SK-N-SH (cell line): Measurements from ENCODE around the gene CASKIN1. TPM values are rescaled to one million over a fixed set of nuclear protein-coding genes. Genes with fewer than 3 reads are reported as not detected.
A peak's percentile ranks its signal among the peaks of the same experiment; 100 is the strongest.

Experiments
- CTCF ChIA-PET: fragments of 300-600, 350-600 bp; formaldehyde crosslinking; extraction: SDS; loops from one replicate; lab custom pipeline; 2021; lab: Yijun Ruan, JAX
- POLR2A ChIA-PET: fragments of 350-600 bp; sonication (Branson Sonifier 250); formaldehyde crosslinking; extraction: SDS; loops from one replicate; lab custom pipeline; 2020; ENCODE audit warnings: antibody characterized with exemption, inconsistent platforms; lab: Yijun Ruan, JAX
- DNase-seq: peaks from one replicate; pipeline ENCODE4 v3.0.0; 2012
- H2AFZ ChIP-seq: fragments of 200-600 bp; sonication (generic); 2 replicates; pipeline ENCODE4 v1.8.1; 2016; ENCODE audit warnings: antibody characterized with exemption, mild to moderate bottlenecking, low read depth
- H3F3A ChIP-seq: fragments of 200-600 bp; sonication (generic); replicated peaks from 2 replicates; pipeline ENCODE3; 2016; ENCODE audit warnings: antibody characterized with exemption, mild to moderate bottlenecking; ENCODE audit not compliant: insufficient read depth
- H3K27ac ChIP-seq, 2 experiments: fragments of 200-500 bp in 1 of 2; fragments of 200-600 bp in 1 of 2; sonication (Bioruptor generic) in 1 of 2; sonication (generic), shearing (Covaris generic) in 1 of 2; 2 replicates each; pipeline versions ENCODE4 v1.5.1 to v1.6.1; 2014 to 2016; ENCODE audit warnings: low read depth in 2 of 2, inconsistent platforms in 1 of 2, low read length in 1 of 2, mild to moderate bottlenecking in 1 of 2, mixed read lengths in 1 of 2
- H3K27me3 ChIP-seq: fragments of 200-600 bp; sonication (generic), shearing (Covaris generic); 2 replicates; pipeline ENCODE4 v1.6.1; 2016; ENCODE audit warnings: mixed run types; ENCODE audit not compliant: insufficient read depth
- H3K36me3 ChIP-seq, 2 experiments: fragments of 200-500 bp in 1 of 2; fragments of 200-600 bp in 1 of 2; sonication (Bioruptor generic) in 1 of 2; sonication (generic) in 1 of 2; replicated peaks in 1 of 2; 2 replicates each; pipeline versions ENCODE3 to v1.5.1; 2014 to 2016; ENCODE audit warnings: low read length in 1 of 2, mild to moderate bottlenecking in 1 of 2; ENCODE audit not compliant: insufficient read depth in 2 of 2, control insufficient read depth in 1 of 2
- H3K4me1 ChIP-seq, 2 experiments: fragments of 200-500 bp in 1 of 2; fragments of 200-600 bp in 1 of 2; sonication (Bioruptor generic) in 1 of 2; sonication (generic), shearing (Covaris generic) in 1 of 2; 2 replicates each; pipeline versions ENCODE4 v1.5.1 to v1.6.1; 2014 to 2016; ENCODE audit warnings: low read depth in 1 of 2, low read length in 1 of 2, mixed run types in 1 of 2; ENCODE audit not compliant: insufficient read depth in 2 of 2, control insufficient read depth in 1 of 2
- H3K4me2 ChIP-seq: fragments of 200-600 bp; sonication (generic), shearing (Covaris generic); 2 replicates; pipeline ENCODE4 v1.6.1; 2017; ENCODE audit warnings: mixed run types
- H3K4me3 ChIP-seq, 2 experiments: fragments of 200-500 bp in 1 of 2; fragments of 200-600 bp in 1 of 2; sonication (Bioruptor generic) in 1 of 2; sonication (generic), shearing (Covaris generic) in 1 of 2; 2 replicates each; pipeline versions ENCODE4 v1.5.1 to v1.8.1; 2014 to 2016; ENCODE audit warnings: low read depth in 2 of 2, inconsistent platforms in 1 of 2, low read length in 1 of 2, mild to moderate bottlenecking in 1 of 2, mixed read lengths in 1 of 2, moderate library complexity in 1 of 2
- H3K79me2 ChIP-seq: fragments of 200-600 bp; sonication (generic); 2 replicates; pipeline ENCODE4 v1.8.1; 2017; ENCODE audit warnings: mild to moderate bottlenecking; ENCODE audit not compliant: insufficient read depth
- H3K9ac ChIP-seq: fragments of 200-600 bp; sonication (generic); 2 replicates; pipeline ENCODE4 v1.6.1; 2017; ENCODE audit warnings: mixed run types
- H3K9me2 ChIP-seq: fragments of 200-600 bp; sonication (generic); 2 replicates; pipeline ENCODE4 v1.6.1; 2017; ENCODE audit warnings: mixed run types
- H3K9me3 ChIP-seq: fragments of 200-600 bp; sonication (generic); 2 replicates; pipeline ENCODE4 v1.6.1; 2017; ENCODE audit warnings: mixed run types, mild to moderate bottlenecking, moderate library complexity
- H4K20me1 ChIP-seq: fragments of 200-600 bp; sonication (generic); 2 replicates; pipeline ENCODE4 v1.6.1; 2017; ENCODE audit warnings: mild to moderate bottlenecking, mixed run types; ENCODE audit not compliant: insufficient read depth
- ELF1 ChIP-seq: IDR thresholded peaks from 2 replicates; pipeline ENCODE4 v1.4.0; 2012
- EP300 ChIP-seq, 2 experiments: IDR thresholded peaks; 2 replicates each; pipeline versions ENCODE4 v1.4.0 to v1.6.1; 2012; ENCODE audit warnings: borderline replicate concordance in 1 of 2, low read depth in 1 of 2, low read length in 1 of 2
- GATA2 ChIP-seq: sonication (generic); formaldehyde crosslinking; IDR thresholded peaks from 2 replicates; pipeline ENCODE4 v1.5.0; 2020; ENCODE audit warnings: mild to moderate bottlenecking, missing genetic modification reagents
- JUND ChIP-seq: IDR thresholded peaks from 2 replicates; pipeline ENCODE4 v1.4.0; 2012
- MEF2A ChIP-seq: IDR thresholded peaks from 2 replicates; pipeline ENCODE4 v1.4.0; 2012; ENCODE audit warnings: low read depth, borderline replicate concordance
- NRF1 ChIP-seq: IDR thresholded peaks from 2 replicates; pipeline ENCODE4 v1.6.1; 2012; ENCODE audit warnings: low read depth, mild to moderate bottlenecking, low read length
- POLR2AphosphoS5 ChIP-seq: IDR thresholded peaks from 2 replicates; pipeline ENCODE4 v1.6.1; 2012; ENCODE audit warnings: low read depth, low read length
- RCOR1 ChIP-seq: fragments of 150-350 bp; IDR thresholded peaks from 2 replicates; pipeline ENCODE4 v1.6.1; 2017; ENCODE audit warnings: antibody characterized with exemption, low read length
- RFX5 ChIP-seq: IDR thresholded peaks from 2 replicates; pipeline ENCODE4 v1.6.1; 2012; ENCODE audit warnings: mild to moderate bottlenecking, improper control_type of control experiment, low read length
- SMC3 ChIP-seq: IDR thresholded peaks from 2 replicates; pipeline ENCODE4 v1.6.1; 2012; ENCODE audit warnings: low read depth, low read length, improper control_type of control experiment
- TAF1 ChIP-seq: IDR thresholded peaks from 2 replicates; pipeline ENCODE4 v1.6.1; 2012; ENCODE audit warnings: low read depth, mild to moderate bottlenecking, low read length, moderate library complexity, borderline replicate concordance
- TCF12 ChIP-seq: IDR thresholded peaks from 2 replicates; pipeline ENCODE4 v1.4.0; 2012
- TEAD4 ChIP-seq: IDR thresholded peaks from 2 replicates; pipeline ENCODE4 v1.4.0; 2012; ENCODE audit warnings: mild to moderate bottlenecking, borderline replicate concordance; ENCODE audit not compliant: insufficient read depth
- WGBS: methylation state at CpG from one replicate; pipeline ENCODE4 v1.1.6; 2017; ENCODE audit warnings: low lambda C conversion rate; 5-methylcytosine and 5-hydroxymethylcytosine counted together
- polyA plus RNA-seq, 3 experiments: library from polyadenylated mRNA; depleted of rRNA; stranded (reverse); fragments of >200 nt; gene quantifications; 2 replicates each; pipeline ENCODE4 v1.2.3, GENCODE V29; 2012
- TF ChIP-seq, protein P1 (sequence below): IDR thresholded peaks from 2 replicates; pipeline ENCODE4; 2012
- TF ChIP-seq, protein P2 (sequence below): fragments of 150-350 bp; IDR thresholded peaks from 2 replicates; pipeline ENCODE4 v1.6.1; 2016; ENCODE audit warnings: mild to moderate bottlenecking, low read depth, low read length
- TF ChIP-seq, protein P3 (sequence below): fragments of 200-600 bp; sonication (generic); IDR thresholded peaks from 2 replicates; pipeline ENCODE4 v1.6.1; 2017; ENCODE audit warnings: antibody characterized with exemption, mild to moderate bottlenecking, moderate library complexity
- TF ChIP-seq, protein P4 (sequence below): fragments of 150-350 bp; IDR thresholded peaks from 2 replicates; pipeline ENCODE4 v1.6.1; 2017; ENCODE audit warnings: antibody characterized with exemption, low read length, low read depth, borderline replicate concordance

CASKIN1 gene
- polyA plus RNA-seq, 1 of the 3 experiments (the other 2 are of a cell fraction) = 1.7 TPM

DNA sequence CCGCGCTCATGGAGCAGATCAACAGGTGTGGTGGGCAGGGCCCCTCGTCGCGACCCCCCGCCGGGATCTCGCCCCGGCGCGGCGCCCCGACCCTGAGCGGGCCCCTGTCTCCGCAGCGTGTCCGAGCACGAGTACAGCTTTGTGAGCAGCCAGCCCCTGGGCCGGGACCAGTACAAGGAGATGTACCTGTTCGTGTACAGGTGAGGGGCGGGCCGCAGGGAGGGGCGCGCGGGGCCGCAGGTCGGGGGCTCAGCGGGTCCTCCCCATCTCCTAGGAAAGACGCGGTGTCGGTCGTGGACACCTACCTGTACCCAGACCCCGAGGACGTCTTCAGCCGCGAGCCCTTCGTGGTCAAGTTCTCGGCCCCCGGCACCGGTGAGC lies 40.7 kb upstream of the CASKIN1 start:
- Histone ChIP-seq H3K27me3 (no peaks in the 10 kb centered on the region), H3K4me2 (no peak overlapping the region), H3K79me2 (no peaks in the 10 kb centered on the region), H3K4me3 (no peak overlapping the region; a peak in 1 of 4 replicates), H3K9me2 (no peaks in the 10 kb centered on the region), H3K4me1 (peaks cover 0 to 3% of the 10 kb centered on the region in 2 experiments; a peak in 1 of 4 replicates), H3K27ac (no peak overlapping the region), H2AFZ (no peak overlapping the region), H3F3A (peaks cover 10% of the 10 kb centered on the region), H4K20me1 (no peaks in the 10 kb centered on the region), H3K36me3 (peaks cover 0 to 39% of the 10 kb centered on the region in 2 experiments), H3K9me3 (no peaks in the 10 kb centered on the region), H3K9ac (no peak overlapping the region)
- CTCF ChIA-PET = no interaction called here
- POLR2A ChIA-PET = interaction anchor here (1.9 kb wide), 1 partner anchor 14 kb away, joined by 5 read pairs; the partner anchor contains the start of gene ECI1
- no peak for DNase-seq
- TF ChIP-seq JUND = no peak
- no peak for TF ChIP-seq MEF2A
- no peak for TF ChIP-seq TEAD4
- TF ChIP-seq, protein P1, sequence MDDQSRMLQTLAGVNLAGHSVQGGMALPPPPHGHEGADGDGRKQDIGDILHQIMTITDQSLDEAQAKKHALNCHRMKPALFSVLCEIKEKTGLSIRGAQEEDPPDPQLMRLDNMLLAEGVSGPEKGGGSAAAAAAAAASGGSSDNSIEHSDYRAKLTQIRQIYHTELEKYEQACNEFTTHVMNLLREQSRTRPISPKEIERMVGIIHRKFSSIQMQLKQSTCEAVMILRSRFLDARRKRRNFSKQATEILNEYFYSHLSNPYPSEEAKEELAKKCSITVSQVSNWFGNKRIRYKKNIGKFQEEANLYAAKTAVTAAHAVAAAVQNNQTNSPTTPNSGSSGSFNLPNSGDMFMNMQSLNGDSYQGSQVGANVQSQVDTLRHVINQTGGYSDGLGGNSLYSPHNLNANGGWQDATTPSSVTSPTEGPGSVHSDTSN = no peak
- TF ChIP-seq, protein P2, sequence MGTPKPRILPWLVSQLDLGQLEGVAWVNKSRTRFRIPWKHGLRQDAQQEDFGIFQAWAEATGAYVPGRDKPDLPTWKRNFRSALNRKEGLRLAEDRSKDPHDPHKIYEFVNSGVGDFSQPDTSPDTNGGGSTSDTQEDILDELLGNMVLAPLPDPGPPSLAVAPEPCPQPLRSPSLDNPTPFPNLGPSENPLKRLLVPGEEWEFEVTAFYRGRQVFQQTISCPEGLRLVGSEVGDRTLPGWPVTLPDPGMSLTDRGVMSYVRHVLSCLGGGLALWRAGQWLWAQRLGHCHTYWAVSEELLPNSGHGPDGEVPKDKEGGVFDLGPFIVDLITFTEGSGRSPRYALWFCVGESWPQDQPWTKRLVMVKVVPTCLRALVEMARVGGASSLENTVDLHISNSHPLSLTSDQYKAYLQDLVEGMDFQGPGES = no peak
- no peak for TF ChIP-seq TAF1
- no peak for TF ChIP-seq RCOR1
- no peak for TF ChIP-seq EP300 (IDR thresholded peaks at IDR 0.05; ENCODE audit: borderline replicate concordance in 1 of 2, low read depth in 1 of 2, low read length in 1 of 2)
- TF ChIP-seq GATA2 (CRISPR knock-in tag) = no peak
- TF ChIP-seq NRF1 = no peak
- no peak for TF ChIP-seq ELF1
- no peak for TF ChIP-seq TCF12
- TF ChIP-seq, protein P3, sequence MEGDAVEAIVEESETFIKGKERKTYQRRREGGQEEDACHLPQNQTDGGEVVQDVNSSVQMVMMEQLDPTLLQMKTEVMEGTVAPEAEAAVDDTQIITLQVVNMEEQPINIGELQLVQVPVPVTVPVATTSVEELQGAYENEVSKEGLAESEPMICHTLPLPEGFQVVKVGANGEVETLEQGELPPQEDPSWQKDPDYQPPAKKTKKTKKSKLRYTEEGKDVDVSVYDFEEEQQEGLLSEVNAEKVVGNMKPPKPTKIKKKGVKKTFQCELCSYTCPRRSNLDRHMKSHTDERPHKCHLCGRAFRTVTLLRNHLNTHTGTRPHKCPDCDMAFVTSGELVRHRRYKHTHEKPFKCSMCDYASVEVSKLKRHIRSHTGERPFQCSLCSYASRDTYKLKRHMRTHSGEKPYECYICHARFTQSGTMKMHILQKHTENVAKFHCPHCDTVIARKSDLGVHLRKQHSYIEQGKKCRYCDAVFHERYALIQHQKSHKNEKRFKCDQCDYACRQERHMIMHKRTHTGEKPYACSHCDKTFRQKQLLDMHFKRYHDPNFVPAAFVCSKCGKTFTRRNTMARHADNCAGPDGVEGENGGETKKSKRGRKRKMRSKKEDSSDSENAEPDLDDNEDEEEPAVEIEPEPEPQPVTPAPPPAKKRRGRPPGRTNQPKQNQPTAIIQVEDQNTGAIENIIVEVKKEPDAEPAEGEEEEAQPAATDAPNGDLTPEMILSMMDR = no peak
- 88% methylated on average over 19 of the region's 40 CpGs for WGBS

DNA sequence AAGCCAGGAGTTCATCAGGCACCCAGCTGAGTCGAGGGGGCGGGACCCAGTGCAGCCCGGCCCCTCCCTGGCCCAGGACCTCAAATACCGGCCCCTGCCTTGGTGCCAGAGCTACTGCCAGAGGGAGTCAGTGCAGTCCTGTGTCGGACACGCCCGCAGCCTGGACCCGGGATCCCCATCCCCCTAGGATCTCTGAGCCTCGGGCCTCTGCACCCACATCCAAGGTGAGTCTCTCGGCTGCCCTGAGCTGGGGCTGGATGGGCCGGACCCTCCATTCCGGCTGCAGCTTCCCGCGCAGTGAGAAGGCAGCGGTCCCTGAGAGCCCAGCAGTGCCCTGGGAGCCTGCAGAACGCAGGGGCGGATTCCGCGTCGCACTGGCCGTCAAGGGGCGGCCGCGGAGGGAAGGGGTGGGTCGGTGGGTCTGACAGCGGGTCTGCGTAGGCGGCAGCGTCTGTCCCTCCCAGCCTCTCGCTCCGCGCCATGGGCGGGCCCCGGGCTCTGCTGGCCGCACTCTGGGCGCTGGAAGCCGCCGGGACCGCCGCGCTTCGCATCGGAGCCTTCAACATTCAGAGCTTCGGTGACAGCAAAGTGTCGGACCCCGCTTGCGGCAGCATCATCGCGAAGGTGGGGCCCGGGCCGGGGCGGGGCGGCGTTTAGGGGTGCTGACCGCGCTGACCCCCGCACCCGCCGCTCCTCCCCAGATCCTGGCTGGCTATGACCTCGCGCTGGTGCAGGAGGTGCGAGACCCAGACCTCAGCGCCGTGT lies 40.1 kb upstream of the CASKIN1 start, which contains the start of gene DNASE1L2:
Gene DNASE1L2, plus strand, starts transcription at position 108 of the 765 bp plus-strand sequence. Its CDS starts 373 bp downstream, at position 481.
- Histone ChIP-seq H3K9me3 (no peaks in the 10 kb centered on the region), H2AFZ (no peak within 1 kb of the TSS), H3K36me3 (peaks cover 0 to 45% of the 10 kb centered on the region in 2 experiments), H4K20me1 (no peaks in the 10 kb centered on the region), H3K79me2 (no peaks in the 10 kb centered on the region), H3K27me3 (no peaks in the 10 kb centered on the region), H3K4me2 (no peak within 1 kb of the TSS), H3K9ac (no peak within 1 kb of the TSS)
- CTCF ChIA-PET = interaction anchor here (0.8 to 1.0 kb wide), 2 partner anchors 15 to 214 kb away, joined by 3 to 9 read pairs; partner anchors contain the start of gene ECI1
- TF ChIP-seq, protein P2 = no peak
- TF ChIP-seq, protein P4, sequence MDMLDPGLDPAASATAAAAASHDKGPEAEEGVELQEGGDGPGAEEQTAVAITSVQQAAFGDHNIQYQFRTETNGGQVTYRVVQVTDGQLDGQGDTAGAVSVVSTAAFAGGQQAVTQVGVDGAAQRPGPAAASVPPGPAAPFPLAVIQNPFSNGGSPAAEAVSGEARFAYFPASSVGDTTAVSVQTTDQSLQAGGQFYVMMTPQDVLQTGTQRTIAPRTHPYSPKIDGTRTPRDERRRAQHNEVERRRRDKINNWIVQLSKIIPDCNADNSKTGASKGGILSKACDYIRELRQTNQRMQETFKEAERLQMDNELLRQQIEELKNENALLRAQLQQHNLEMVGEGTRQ = no peak
- TF ChIP-seq SMC3 (no peak), RFX5 (no peak), POLR2AphosphoS5 (peak; percentile 55)
- TF ChIP-seq, protein P1 = no peak
- TF ChIP-seq, all 33 proteins: peak for 1
- 42% methylated on average over 19 of the region's 64 CpGs for WGBS
- Histone ChIP-seq H3K9me2 (no peaks in the 10 kb centered on the region), H3F3A (peaks cover 10% of the 10 kb centered on the region), H3K4me1 (peaks cover 0 to 3% of the 10 kb centered on the region in 2 experiments; a peak in 1 of 4 replicates), H3K4me3 (peak within 1 kb of the TSS in 1 of 2 experiments; percentile 6; a peak in 1 of 4 replicates), H3K27ac (no peak within 1 kb of the TSS)
- peak; percentile 82 for DNase-seq
- POLR2A ChIA-PET = no interaction called here
